ENCODE results near the gene GOSR2.

The GOSR2 gene

DNA sequence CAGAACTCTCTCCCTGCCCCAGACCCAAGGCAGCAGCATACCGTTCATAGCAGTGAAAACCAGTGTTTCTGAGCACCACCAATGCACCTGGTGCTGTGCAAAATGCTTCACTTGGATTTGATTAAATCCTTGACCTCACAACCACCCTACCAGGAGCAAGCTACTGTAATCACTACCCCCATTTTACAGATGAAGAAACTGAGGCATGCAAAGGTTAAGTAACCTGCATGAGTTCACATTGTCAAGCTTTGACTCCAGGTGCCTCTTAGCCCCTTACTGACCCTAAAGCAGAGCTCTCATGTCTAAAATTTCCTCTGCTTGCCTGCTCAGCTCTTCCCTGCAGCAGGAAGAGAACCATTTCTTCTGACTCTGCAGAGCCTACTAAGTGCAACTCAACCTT, 34.2 kb upstream of the GOSR2 start:
- Histone ChIP-seq H2BK5ac (ENCODE audit: low read length) (no peak overlapping the region), H2AK5ac (ENCODE audit: low read length) (no peak overlapping the region), H3K79me1 (ENCODE audit: low read length) (no peaks in the 10 kb centered on the region), H3K18ac (ENCODE audit: low read length) (no peak overlapping the region), H3K4ac (ENCODE audit: low read depth, low read length) (no peak overlapping the region), H2BK120ac (ENCODE audit: low read depth, low read length) (no peak overlapping the region), H3K4me1 (ENCODE audit: control insufficient read depth, low read depth, low read length) (no peaks in the 10 kb centered on the region), H3K4me3 (ENCODE audit: low read length) (no peak overlapping the region), H3K4me2 (ENCODE audit: low read length) (no peak overlapping the region), H3K23ac (ENCODE audit: low read length) (no peak overlapping the region), H3K27me3 (ENCODE audit: insufficient read depth, low read length, poor library complexity) (no peaks in the 10 kb centered on the region), H3K56ac (ENCODE audit: low read length) (no peak overlapping the region), H2BK15ac (replicated peaks; ENCODE audit: low read depth) (no peak overlapping the region), H3K27ac (ENCODE audit: low read depth, low read length) (no peak overlapping the region), H4K5ac (ENCODE audit: low read length) (no peak overlapping the region), H4K8ac (ENCODE audit: low read depth, low read length) (no peak overlapping the region), H3K9ac (ENCODE audit: low read length) (no peak overlapping the region), H3K79me2 (ENCODE audit: control insufficient read depth, insufficient read depth, low read length) (no peaks in the 10 kb centered on the region), H3K36me3 (ENCODE audit: control insufficient read depth, insufficient read depth, low read length) (no peaks in the 10 kb centered on the region)
- WGBS (ENCODE audit: extremely low coverage, insufficient coverage, low lambda C conversion rate), result no CpG with 5 or more reads among the region's 1 CpG
- DNase-seq, result no peak

DNA sequence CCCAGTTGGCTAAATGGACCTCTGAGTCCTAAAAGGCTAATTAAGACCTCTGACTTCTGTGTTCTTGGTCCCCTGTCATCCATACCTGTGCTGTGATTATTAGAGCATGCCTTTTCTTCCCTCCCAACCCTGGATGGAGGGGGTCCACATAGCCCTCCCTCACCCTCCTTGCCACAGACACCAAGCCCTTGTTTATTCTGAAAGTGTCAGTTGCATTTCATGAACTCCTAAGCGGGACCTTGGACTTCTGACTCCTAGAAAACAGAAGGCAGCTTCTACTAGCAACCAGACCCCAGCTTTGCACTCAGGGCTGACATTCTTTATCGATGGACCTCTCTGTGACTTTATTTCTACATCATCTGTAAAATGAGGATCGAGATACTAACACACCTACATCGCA, 33.4 kb upstream of the GOSR2 start:
- H3K4me3 ChIP-seq (ENCODE audit: low read length), result no peak overlapping the region
- H3K79me1 ChIP-seq (ENCODE audit: low read length), result no peaks in the 10 kb centered on the region
- H3K79me2 ChIP-seq (ENCODE audit: control insufficient read depth, insufficient read depth, low read length), result no peaks in the 10 kb centered on the region
- H3K4me2 ChIP-seq (ENCODE audit: low read length), result no peak overlapping the region
- WGBS (ENCODE audit: extremely low coverage, insufficient coverage, low lambda C conversion rate), result no CpG with 5 or more reads among the region's 4 CpGs
- H2BK5ac ChIP-seq (ENCODE audit: low read length), result no peak overlapping the region
- no peak for DNase-seq
- H3K4me1 ChIP-seq (ENCODE audit: control insufficient read depth, low read depth, low read length), result peaks cover 6% of the 10 kb centered on the region
- H3K27ac ChIP-seq (ENCODE audit: low read depth, low read length), result no peak overlapping the region
- H3K18ac ChIP-seq (ENCODE audit: low read length), result no peak overlapping the region
- no peak overlapping the region for H2BK120ac ChIP-seq (ENCODE audit: low read depth, low read length)
- H2BK15ac ChIP-seq (replicated peaks; ENCODE audit: low read depth), result no peak overlapping the region
- no peaks in the 10 kb centered on the region for H3K27me3 ChIP-seq (ENCODE audit: insufficient read depth, low read length, poor library complexity)
- no peak overlapping the region for H3K9ac ChIP-seq (ENCODE audit: low read length)
- no peak overlapping the region for H4K8ac ChIP-seq (ENCODE audit: low read depth, low read length)
- H3K4ac ChIP-seq (ENCODE audit: low read depth, low read length), result no peak overlapping the region
- no peak overlapping the region for H2AK5ac ChIP-seq (ENCODE audit: low read length)
- H3K23ac ChIP-seq (ENCODE audit: low read length), result no peak overlapping the region
- H3K56ac ChIP-seq (ENCODE audit: low read length), result no peak overlapping the region
- H3K36me3 ChIP-seq (ENCODE audit: control insufficient read depth, insufficient read depth, low read length), result no peaks in the 10 kb centered on the region
- no peak overlapping the region for H4K5ac ChIP-seq (ENCODE audit: low read length)

DNA sequence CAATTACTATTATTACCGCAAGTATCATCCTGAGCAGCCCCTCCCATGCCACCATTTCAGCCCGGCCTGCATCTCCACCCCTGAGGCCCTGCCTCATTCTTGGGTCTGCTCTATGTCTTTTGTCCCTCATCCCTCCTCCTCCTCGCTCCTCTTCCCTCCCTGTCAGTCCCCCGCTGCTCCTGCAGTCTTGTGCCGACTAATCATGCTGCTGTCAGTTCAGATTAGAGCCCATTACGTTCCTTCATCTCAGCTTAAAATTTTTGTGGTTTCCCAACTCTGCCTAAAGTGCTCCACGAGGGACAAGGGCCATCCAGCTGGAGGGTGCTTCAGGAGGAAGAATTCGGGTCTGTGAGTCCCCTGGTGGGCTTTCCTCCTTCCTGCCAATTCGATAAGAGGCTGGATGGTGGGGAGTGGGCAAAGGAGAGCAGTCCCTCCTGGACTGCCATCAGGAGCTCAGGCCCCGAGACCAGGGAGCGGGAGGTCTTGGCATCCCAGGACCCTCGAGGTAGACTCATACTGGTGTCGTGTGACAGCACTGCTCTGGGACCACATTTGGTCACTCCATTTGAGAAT, 32.9 kb upstream of the GOSR2 start:
- no peak overlapping the region for H3K23ac ChIP-seq (ENCODE audit: low read length)
- no peaks in the 10 kb centered on the region for H3K27me3 ChIP-seq (ENCODE audit: insufficient read depth, low read length, poor library complexity)
- no peak overlapping the region for H3K18ac ChIP-seq (ENCODE audit: low read length)
- no peak overlapping the region for H2BK5ac ChIP-seq (ENCODE audit: low read length)
- H2BK120ac ChIP-seq (ENCODE audit: low read depth, low read length), result no peak overlapping the region
- no peak overlapping the region for H3K56ac ChIP-seq (ENCODE audit: low read length)
- no peak overlapping the region for H3K4ac ChIP-seq (ENCODE audit: low read depth, low read length)
- WGBS (ENCODE audit: extremely low coverage, insufficient coverage, low lambda C conversion rate), result no CpG with 5 or more reads among the region's 13 CpGs
- no peaks in the 10 kb centered on the region for H3K79me2 ChIP-seq (ENCODE audit: control insufficient read depth, insufficient read depth, low read length)
- H2BK15ac ChIP-seq (replicated peaks; ENCODE audit: low read depth), result no peak overlapping the region
- no peak overlapping the region for H3K4me2 ChIP-seq (ENCODE audit: low read length)
- no peak overlapping the region for H4K8ac ChIP-seq (ENCODE audit: low read depth, low read length)
- no peak overlapping the region for H3K9ac ChIP-seq (ENCODE audit: low read length)
- H2AK5ac ChIP-seq (ENCODE audit: low read length), result no peak overlapping the region
- H3K79me1 ChIP-seq (ENCODE audit: low read length), result no peaks in the 10 kb centered on the region
- no peak overlapping the region for H3K4me3 ChIP-seq (ENCODE audit: low read length)
- no peaks in the 10 kb centered on the region for H3K36me3 ChIP-seq (ENCODE audit: control insufficient read depth, insufficient read depth, low read length)
- H3K4me1 ChIP-seq (ENCODE audit: control insufficient read depth, low read depth, low read length), result peaks cover 10% of the 10 kb centered on the region
- H4K5ac ChIP-seq (ENCODE audit: low read length), result no peak overlapping the region
- no peak overlapping the region for H3K27ac ChIP-seq (ENCODE audit: low read depth, low read length)
- DNase-seq, result no peak

DNA sequence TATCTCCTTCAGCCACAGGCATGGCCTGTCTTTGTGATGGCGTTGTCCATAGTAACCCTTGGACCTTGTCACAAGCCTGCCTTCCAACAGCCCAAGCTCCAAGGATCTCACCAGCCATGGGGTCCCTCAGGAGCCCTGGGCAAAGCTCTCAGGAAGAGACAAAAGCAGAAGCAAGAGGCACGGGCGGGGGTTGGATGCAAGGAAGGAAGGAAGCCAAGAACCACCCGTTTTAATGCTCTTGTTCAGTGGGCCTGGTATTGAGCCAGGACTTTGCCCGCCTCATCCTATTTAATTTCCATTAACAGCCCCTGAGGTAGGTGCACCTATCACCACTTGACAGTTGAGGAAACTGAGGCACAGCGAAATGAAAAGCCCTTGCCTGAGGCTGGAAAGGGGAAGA, 32.3 kb upstream of the GOSR2 start:
- Histone ChIP-seq H3K23ac (ENCODE audit: low read length) (no peak overlapping the region), H2BK120ac (ENCODE audit: low read depth, low read length) (no peak overlapping the region), H4K8ac (ENCODE audit: low read depth, low read length) (no peak overlapping the region), H3K56ac (ENCODE audit: low read length) (no peak overlapping the region), H3K4ac (ENCODE audit: low read depth, low read length) (no peak overlapping the region), H3K79me1 (ENCODE audit: low read length) (no peaks in the 10 kb centered on the region), H4K5ac (ENCODE audit: low read length) (no peak overlapping the region), H3K27ac (ENCODE audit: low read depth, low read length) (no peak overlapping the region), H3K79me2 (ENCODE audit: control insufficient read depth, insufficient read depth, low read length) (no peaks in the 10 kb centered on the region), H3K4me3 (ENCODE audit: low read length) (no peak overlapping the region), H2AK5ac (ENCODE audit: low read length) (no peak overlapping the region), H3K36me3 (ENCODE audit: control insufficient read depth, insufficient read depth, low read length) (no peaks in the 10 kb centered on the region), H2BK15ac (replicated peaks; ENCODE audit: low read depth) (no peak overlapping the region), H3K18ac (ENCODE audit: low read length) (no peak overlapping the region), H3K4me2 (ENCODE audit: low read length) (no peak overlapping the region), H2BK5ac (ENCODE audit: low read length) (no peak overlapping the region), H3K27me3 (ENCODE audit: insufficient read depth, low read length, poor library complexity) (no peaks in the 10 kb centered on the region), H3K9ac (ENCODE audit: low read length) (no peak overlapping the region), H3K4me1 (ENCODE audit: control insufficient read depth, low read depth, low read length) (peaks cover 13% of the 10 kb centered on the region)
- DNase-seq, result no peak
- WGBS (ENCODE audit: extremely low coverage, insufficient coverage, low lambda C conversion rate), result no CpG with 5 or more reads among the region's 6 CpGs

DNA sequence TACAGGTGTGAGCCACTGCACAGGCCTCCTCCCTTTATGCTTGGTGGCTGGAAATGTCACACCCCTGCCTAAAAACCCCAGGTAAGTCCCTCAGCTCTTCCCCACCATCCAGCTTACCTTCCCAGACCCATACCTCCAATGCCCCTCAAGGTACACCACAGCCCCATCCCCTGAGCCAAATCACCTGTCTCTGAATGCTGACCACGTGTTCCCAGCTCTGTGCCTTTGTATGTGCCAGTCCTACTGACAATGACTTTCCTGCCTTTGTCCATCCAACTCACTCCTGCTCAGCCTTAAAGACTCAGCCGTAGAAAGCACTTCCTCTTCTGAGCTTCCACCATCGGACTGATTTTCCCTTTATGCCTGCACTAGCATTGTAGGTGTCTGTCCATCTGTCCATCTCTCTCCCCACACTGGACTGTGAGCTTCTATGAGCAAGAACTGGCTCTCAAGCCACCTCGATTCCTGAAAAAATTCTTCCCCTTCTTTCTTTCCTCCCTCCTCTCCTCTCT, 30.7 kb upstream of the GOSR2 start:
- no peak overlapping the region for H3K23ac ChIP-seq (ENCODE audit: low read length)
- H2BK15ac ChIP-seq (replicated peaks; ENCODE audit: low read depth), result no peak overlapping the region
- H3K4me3 ChIP-seq (ENCODE audit: low read length), result no peak overlapping the region
- no peak overlapping the region for H2BK120ac ChIP-seq (ENCODE audit: low read depth, low read length)
- H4K5ac ChIP-seq (ENCODE audit: low read length), result no peak overlapping the region
- H4K8ac ChIP-seq (ENCODE audit: low read depth, low read length), result no peak overlapping the region
- H3K79me1 ChIP-seq (ENCODE audit: low read length), result no peaks in the 10 kb centered on the region
- H3K4me1 ChIP-seq (ENCODE audit: control insufficient read depth, low read depth, low read length), result peaks cover 13% of the 10 kb centered on the region
- DNase-seq, result no peak
- no peak overlapping the region for H3K27ac ChIP-seq (ENCODE audit: low read depth, low read length)
- H3K18ac ChIP-seq (ENCODE audit: low read length), result no peak overlapping the region
- H3K4me2 ChIP-seq (ENCODE audit: low read length), result no peak overlapping the region
- no peak overlapping the region for H3K9ac ChIP-seq (ENCODE audit: low read length)
- H3K27me3 ChIP-seq (ENCODE audit: insufficient read depth, low read length, poor library complexity), result no peaks in the 10 kb centered on the region
- H3K79me2 ChIP-seq (ENCODE audit: control insufficient read depth, insufficient read depth, low read length), result no peaks in the 10 kb centered on the region
- no peak overlapping the region for H3K56ac ChIP-seq (ENCODE audit: low read length)
- WGBS (ENCODE audit: extremely low coverage, insufficient coverage, low lambda C conversion rate), result no CpG with 5 or more reads among the region's 4 CpGs
- no peaks in the 10 kb centered on the region for H3K36me3 ChIP-seq (ENCODE audit: control insufficient read depth, insufficient read depth, low read length)
- no peak overlapping the region for H2AK5ac ChIP-seq (ENCODE audit: low read length)
- no peak overlapping the region for H3K4ac ChIP-seq (ENCODE audit: low read depth, low read length)
- no peak overlapping the region for H2BK5ac ChIP-seq (ENCODE audit: low read length)

DNA sequence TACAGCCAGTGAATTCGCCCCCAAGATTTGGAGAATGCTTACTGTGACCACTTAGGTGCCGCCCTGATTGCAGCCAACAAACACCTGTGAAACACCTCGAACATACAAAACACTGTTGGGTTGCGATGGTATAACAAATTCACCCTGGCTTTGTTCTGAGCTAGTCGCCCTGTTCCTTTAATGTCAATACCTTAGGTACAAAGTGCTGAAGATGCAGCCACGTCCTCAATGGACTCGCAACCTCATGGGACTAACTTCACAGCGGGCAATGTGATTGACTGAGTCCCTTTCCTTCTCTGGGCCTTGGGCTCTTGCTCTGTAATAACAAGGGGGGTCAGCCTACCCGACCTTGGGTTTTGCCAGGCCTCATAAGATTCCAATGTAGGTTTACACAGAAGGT, 28.9 kb upstream of the GOSR2 start:
- Histone ChIP-seq H3K79me2 (ENCODE audit: control insufficient read depth, insufficient read depth, low read length) (no peaks in the 10 kb centered on the region), H3K79me1 (ENCODE audit: low read length) (no peaks in the 10 kb centered on the region), H3K27me3 (ENCODE audit: insufficient read depth, low read length, poor library complexity) (no peaks in the 10 kb centered on the region), H3K4ac (ENCODE audit: low read depth, low read length) (no peak overlapping the region), H4K5ac (ENCODE audit: low read length) (no peak overlapping the region), H4K8ac (ENCODE audit: low read depth, low read length) (no peak overlapping the region), H3K18ac (ENCODE audit: low read length) (no peak overlapping the region), H3K4me3 (ENCODE audit: low read length) (no peak overlapping the region), H3K4me2 (ENCODE audit: low read length) (no peak overlapping the region), H2BK120ac (ENCODE audit: low read depth, low read length) (no peak overlapping the region), H3K4me1 (ENCODE audit: control insufficient read depth, low read depth, low read length) (peaks cover 13% of the 10 kb centered on the region), H2BK15ac (replicated peaks; ENCODE audit: low read depth) (no peak overlapping the region), H3K23ac (ENCODE audit: low read length) (no peak overlapping the region), H3K56ac (ENCODE audit: low read length) (no peak overlapping the region), H2AK5ac (ENCODE audit: low read length) (no peak overlapping the region), H3K9ac (ENCODE audit: low read length) (no peak overlapping the region), H3K36me3 (ENCODE audit: control insufficient read depth, insufficient read depth, low read length) (no peaks in the 10 kb centered on the region), H2BK5ac (ENCODE audit: low read length) (no peak overlapping the region), H3K27ac (ENCODE audit: low read depth, low read length) (no peak overlapping the region)
- WGBS (ENCODE audit: extremely low coverage, insufficient coverage, low lambda C conversion rate), result no CpG with 5 or more reads among the region's 9 CpGs
- DNase-seq, result no peak
